HG03565 (cell line): Measurements from ENCODE around the gene OR4N2.
"Not testable (repeated sequence)": the region's sequence is repeated elsewhere in the genome, so short reads cannot be mapped to it uniquely, and the experiment has no call there.

ENCODE experiments used
- ATAC-seq: cut with Tn5 transposase; IDR thresholded peaks from one replicate; pipeline ENCODE4 v1.9.1; 2021; ENCODE audit warnings: mild to moderate bottlenecking, moderate library complexity; ENCODE audit not compliant: unreplicated experiment

OR4N2 gene, protein sequence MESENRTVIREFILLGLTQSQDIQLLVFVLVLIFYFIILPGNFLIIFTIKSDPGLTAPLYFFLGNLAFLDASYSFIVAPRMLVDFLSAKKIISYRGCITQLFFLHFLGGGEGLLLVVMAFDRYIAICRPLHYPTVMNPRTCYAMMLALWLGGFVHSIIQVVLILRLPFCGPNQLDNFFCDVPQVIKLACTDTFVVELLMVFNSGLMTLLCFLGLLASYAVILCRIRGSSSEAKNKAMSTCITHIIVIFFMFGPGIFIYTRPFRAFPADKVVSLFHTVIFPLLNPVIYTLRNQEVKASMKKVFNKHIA

DNA sequence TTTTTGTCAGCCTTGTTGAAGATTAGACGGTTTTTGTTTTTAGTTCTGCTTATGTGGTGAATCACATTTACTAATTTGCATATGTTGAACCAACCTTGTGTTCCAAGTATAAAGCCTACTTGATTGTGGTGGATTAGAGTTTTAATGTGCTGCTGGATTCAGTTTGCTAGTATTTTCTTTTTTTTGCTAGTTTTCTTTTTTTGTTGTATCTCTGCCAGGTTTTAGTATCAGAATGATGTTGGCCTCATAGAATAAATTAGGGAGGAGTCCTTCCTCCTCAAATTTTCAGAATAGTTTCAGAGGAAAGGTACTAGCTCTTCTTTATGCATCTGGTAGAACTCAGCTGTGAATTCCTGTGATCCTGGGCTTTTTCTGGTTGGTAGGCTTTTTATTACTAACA, at the start of gene OR4N2:
OR4N2 (plus strand) TSS at position 301 of the 400 bp plus-strand sequence. CDS start 23,679 bp downstream, outside the sequence.
- not testable (repeated sequence) for ATAC-seq

DNA sequence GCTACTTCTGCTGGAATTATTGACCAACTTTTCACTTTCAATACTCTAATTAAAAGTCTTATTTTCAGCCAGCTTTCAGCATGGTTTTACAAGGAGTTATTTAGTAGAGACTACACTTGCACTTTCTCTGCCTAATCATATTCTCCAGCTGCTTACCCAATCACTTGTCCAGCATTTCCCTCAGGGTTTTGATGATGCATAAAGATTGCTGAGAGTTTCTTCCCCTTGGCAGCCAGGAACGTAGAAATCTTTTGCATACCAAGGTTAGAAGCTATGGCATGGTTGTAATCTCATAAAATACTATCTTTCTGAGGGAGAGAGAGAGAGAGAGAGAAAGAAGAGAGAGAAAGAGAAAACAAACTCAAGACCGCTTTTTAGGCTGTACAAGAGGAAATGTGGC, 49.4 kb upstream of the OR4N2 start:
- ATAC-seq = no peak

DNA sequence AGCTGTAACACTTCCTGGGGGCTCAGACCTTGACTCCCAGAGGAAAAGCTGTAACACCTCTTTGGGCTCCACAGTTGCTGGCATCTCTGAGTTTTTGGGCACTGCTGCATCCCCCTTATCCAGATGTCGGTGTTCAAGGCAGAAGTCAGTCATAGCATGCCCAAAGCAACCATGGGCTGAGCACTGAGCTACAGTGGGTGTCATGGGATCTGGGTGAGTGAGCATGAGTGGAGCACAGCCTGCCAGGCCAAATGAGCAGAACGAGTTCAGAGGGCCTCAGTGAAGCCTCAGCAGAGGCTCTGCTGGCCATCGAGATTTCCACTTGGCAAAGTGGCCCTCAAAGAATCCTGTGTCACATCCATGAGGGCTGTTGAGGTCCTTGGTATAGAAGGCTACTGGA, 32.1 kb upstream of the OR4N2 start:
- not testable (repeated sequence) for ATAC-seq

DNA sequence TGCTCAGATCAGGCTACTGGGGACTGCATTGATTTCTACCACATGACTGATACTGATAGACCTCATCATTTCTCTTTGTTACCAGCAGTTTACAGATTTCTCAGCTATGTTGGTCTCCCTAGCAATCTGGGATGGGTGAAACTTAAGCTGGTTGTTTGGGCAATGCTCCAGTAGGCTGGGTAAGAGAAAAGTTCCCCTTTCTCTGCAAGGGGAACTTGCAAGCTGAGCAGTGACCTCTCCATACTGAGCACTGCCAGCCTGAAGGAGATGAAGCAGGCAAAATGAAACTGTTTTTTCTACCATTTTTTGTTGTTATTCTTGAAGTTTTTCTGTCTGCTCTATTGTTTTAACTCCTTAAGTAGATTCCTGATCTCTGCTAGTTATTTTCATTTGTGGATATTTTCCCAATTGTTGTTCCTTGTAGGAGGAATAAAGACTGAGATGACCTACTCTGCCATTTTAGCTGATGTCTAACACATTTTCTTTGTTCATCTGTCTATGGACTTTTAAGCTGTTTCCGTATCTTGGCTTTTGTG, 31.6 kb upstream of the OR4N2 start:
- no peak for ATAC-seq

DNA sequence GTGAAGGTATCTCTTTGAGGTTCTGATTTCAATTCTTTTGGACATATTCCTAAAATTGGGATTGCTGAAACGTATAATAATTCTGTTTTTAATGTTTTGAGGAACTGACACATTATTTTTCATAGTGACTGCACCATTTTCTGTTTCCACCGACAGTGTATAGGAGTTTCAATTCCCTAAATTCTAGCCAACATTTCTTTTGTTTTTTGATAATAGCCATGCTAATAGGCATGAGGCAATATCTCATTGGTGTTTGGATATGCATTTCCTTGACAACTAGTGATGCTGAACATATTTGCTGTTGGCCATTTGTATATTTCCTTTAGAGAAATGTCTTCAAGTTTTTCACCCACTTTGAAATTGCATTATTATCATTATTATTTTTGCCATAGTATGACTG, 31.1 kb upstream of the OR4N2 start:
- not testable (repeated sequence) for ATAC-seq

- ATAC-seq = not testable (repeated sequence)
These were observed 30.4 kb upstream of the OR4N2 start, which contains the start of gene OR4M1 for GRCh38 chr14:19773204-19773603. Gene OR4M1, plus strand, starts transcription at chr14:19773504. Its CDS starts 6,819 bp downstream, at chr14:19780323.

DNA sequence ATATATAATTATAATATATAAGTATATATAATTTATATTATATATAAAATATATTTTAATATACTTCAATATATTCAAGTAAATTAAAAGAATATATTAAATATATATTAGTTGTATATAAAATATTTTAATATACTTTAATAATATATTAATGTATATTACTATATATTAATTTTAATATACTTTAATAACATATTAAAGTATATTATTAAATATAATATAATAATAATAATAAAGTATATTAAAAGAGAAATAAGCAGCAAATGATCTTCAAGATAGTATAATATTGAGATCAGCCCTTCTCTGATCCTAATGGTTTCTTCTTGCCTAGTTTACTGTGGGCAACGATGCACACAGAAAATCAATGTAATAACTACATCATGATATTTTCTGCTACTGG, 28.0 kb upstream of the OR4N2 start:
- ATAC-seq = no peak

GRCh38 chr14:19785848-19786247, 17.7 kb upstream of the OR4N2 start:
- not testable (repeated sequence) for ATAC-seq

GRCh38 chr14:19787318-19787717, 16.3 kb upstream of the OR4N2 start:
- ATAC-seq = not testable (repeated sequence)

- ATAC-seq = not testable (repeated sequence)
These were observed 15.4 kb upstream of the OR4N2 start for GRCh38 chr14:19788150-19788549.

DNA sequence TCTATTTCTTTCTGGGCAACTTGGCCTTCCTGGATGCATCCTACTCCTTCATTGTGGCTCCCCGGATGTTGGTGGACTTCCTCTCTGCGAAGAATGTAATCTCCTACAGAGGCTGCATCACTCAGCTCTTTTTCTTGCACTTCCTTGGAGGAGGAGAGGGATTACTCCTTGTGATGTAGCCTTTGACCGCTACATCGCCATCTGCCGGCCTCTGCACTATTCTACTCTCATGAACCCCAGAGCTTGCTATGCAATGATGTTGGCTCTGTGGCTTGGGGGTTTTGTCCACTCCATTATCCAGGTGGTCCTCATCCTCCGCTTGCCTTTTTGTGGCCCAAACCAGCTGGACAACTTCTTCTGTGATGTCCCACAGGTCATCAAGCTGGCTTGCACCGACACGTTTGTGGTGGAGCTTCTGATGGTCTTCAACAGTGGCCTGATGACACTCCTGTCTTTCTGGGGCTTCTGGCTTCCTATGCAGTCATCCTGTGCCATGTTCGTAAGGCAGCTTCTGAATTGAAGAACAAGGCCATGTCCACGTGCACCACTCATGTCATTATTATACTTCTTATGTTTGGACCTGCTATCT, 7.0 kb upstream of the OR4N2 start:
- not testable (repeated sequence) for ATAC-seq

DNA sequence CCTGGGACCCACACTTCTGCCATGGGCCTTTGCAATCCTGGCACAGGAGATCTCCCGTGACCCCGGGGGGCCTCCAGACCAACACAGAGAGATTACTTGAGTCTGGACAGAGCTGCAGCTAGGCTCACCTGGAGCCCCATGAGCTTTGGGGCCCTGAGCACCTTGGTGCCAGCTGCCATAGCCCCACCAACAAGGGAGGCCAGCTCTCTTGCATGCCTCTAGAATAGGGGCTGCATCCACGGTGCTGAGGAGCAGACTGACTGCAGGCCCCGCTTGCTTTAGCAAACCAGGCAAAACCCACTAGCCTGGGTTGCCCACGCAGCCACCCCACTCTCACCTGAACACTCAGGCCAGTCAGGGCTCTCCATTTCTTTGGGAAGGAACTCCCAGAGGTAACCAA, 3.7 kb upstream of the OR4N2 start:
- ATAC-seq = no peak

DNA sequence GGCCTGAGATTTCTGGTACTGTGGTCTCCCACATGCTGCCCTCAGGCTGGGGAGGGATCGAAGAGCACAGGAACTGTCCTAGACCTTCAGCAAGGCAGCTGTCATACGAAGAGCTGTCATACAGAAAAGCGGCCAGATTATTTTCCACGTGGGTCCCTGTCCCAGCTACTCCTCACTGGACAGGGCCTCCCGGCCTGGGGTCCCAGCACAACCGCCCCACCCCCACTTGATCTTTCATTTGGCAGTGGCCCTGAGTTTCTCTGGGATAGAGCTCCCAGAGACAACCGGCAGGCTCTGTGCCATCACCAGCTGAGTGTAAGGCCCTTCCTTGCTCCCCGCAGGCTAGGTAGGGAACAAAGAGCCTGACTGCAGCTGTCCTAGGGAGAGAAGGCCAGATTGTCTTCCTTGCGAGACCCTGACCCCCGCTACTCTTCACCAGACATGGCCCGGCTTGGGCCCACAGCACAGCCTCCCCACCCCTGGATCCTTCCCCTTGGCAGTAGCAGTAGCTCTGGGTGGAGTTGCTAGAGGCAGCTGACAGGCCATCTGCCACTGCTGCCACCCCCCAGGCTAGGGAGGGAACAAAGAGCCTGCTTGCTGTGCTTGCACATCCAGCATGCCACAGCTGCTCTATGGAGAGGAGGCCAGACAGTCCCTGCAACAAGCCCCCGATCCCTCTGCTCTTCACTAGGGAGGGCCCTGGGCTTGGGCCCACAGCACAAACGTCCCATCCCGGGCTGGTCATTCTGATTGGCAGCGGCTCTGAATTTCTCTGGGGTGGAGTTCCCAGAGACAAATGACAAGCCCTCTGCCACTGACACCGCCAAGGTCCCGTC, 3.1 kb upstream of the OR4N2 start:
- no peak for ATAC-seq

GRCh38 chr14:19801118-19801464, 2.5 kb upstream of the OR4N2 start:
- no peak for ATAC-seq

DNA sequence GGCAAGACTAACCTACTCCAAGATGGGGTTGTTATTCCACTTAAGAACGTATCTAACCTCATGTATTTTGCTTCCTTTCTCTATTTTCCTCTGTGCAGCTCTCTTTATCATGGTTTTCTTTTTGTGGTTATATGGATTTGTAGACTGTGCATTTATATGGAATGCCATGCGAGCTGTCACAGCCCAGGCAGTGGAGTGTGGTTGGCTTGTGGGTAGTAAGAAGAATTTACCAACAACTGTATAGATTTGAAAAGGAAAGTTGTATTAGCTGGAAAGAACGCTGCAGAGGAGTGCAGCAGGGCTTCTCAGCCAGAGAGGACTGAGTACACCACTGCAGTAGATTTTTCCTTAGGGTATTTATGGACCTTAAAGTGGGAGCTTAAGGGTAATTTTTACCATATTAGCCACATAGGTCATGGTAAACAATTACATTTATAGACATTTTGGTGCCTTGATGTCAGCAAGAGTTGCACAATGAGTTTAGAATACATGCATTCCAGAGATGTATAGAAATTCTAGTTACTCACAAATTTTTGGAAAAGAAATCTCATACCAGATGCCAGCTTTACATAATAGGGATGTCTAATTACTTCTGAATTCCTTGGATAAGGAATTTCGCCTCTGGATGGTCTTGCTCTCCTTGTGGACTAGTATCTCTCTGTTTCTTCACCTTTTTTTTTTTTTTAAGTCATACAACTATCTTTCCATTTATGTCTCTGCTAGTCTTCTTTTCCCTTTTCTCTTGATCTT, 9.8 kb downstream of the OR4N2 start:
- not testable (repeated sequence) for ATAC-seq

DNA sequence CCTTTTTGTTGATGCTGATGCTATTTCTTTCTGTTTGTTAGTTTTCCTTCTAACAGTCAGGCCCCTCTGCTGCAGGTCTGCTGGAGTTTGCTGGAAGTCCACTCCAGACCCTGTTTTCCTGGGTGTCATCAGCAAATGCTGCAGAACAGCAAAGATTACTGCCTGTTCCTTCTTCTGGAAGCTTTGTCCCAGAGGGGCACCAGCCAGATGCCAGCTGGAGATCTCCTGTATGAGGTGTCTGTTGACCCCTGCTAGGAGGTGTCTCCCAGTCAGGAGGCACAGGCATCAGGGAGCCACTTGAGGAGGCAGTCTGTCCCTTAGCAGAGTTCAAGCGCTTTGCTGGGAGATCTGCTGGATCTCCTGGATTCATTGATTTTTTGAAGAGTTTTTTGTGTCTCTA, 16.3 kb downstream of the OR4N2 start:
- not testable (repeated sequence) for ATAC-seq

GRCh38 chr14:19821016-19821415, 17.4 kb downstream of the OR4N2 start:
- ATAC-seq = not testable (repeated sequence)

DNA sequence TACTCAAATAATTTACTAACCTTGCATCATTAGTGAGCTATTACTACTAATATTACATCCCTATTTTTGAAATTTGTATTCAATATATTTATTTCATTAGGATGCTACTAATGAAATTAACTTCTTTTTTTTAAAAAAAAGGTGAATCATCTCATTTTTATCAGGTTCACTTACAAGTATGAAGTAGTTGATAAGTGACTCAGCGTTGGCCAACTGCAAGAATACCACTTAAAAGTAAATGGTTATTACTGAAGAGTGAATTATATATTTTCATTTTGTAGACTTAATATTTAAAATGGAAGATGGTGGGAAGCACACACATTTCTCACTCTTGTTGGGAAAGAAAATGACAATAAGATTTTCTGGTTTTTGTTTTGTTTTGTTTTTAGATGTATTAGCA, 19.6 kb downstream of the OR4N2 start:
- no peak for ATAC-seq

GRCh38 chr14:19823765-19824164, 20.2 kb downstream of the OR4N2 start:
- no peak for ATAC-seq

DNA sequence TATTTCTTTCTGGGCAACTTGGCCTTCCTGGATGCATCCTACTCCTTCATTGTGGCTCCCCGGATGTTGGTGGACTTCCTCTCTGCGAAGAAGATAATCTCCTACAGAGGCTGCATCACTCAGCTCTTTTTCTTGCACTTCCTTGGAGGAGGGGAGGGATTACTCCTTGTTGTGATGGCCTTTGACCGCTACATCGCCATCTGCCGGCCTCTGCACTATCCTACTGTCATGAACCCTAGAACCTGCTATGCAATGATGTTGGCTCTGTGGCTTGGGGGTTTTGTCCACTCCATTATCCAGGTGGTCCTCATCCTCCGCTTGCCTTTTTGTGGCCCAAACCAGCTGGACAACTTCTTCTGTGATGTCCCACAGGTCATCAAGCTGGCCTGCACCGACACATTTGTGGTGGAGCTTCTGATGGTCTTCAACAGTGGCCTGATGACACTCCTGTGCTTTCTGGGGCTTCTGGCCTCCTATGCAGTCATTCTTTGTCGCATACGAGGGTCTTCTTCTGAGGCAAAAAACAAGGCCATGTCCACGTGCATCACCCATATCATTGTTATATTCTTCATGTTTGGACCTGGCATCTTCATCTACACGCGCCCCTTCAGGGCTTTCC, 24.2 kb downstream of the OR4N2 start:
- not testable (repeated sequence) for ATAC-seq
